ENCODE data around the gene PRKCA. TPM values are rescaled to one million over a fixed set of nuclear protein-coding genes. Genes with fewer than 3 reads are reported as not detected.
A peak's percentile ranks its signal among the peaks of the same experiment; 100 is the strongest.

The PRKCA gene
- total and polyA plus RNA-seq, 2 of the 13 experiments (the other 11 are each of a cell fraction or from before 2014, with no cell fraction given) = 18.5 to 21.5 TPM

DNA sequence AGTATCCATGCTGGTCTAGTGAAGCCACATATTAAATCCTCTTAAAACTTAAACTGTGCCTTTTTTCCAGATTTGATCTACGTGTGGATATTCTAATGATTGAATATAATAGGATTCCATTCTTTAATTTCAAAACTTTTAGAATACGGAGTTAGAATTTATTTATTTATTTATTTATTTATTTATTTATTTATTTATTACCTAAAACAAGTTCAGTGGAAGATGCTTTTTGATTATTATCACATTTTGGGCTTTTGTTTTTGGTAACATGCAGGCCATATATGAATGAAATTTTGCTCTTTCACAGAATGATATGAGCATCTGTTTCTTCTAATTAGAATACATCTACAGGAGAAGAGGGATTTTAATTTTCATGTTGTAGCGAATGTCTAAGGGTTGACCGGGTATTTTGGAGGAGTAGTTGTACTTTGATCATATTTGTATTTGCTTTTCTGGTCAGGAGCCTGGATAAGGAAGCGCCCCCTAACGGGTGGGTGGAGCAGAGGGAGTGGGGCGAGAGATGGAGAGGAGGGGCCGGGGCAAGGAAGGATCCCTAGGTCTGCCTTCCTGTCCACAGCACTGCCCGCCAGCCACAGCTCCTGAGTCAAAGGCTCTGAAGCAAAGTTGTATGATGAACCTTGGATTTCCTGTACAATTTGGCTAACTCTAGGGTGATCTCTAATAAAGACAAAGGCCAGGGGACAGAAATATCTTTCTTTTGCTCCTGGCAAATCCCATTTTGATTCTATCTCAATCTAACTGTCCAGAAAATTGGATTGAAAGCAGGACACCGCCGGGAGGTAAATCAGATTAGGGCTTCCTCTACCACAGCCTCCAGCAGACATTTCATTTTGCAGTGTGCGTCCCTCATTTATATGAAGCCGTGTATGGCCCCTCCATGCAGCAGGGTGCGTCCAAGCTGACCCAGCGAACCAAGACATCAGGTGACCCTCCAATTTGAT, 149.1 kb downstream of the PRKCA start (continued):
- TF ChIP-seq BHLHE40 (IDR thresholded peaks at IDR 0.05; ENCODE audit: low read length) (no peak), YEATS4 (CRISPR knock-in tag; IDR thresholded peaks at IDR 0.05; ENCODE audit: borderline replicate concordance) (peak; percentile 78; the same call in 1 of the 2 replicates), SIX1 (CRISPR knock-in tag; IDR thresholded peaks at IDR 0.05; ENCODE audit: borderline replicate concordance) (no peak), SMAD9 (CRISPR knock-in tag; IDR thresholded peaks at IDR 0.05) (no peak), ZNF24 (IDR thresholded peaks at IDR 0.05) (no peak), ZNF790 (CRISPR knock-in tag; IDR thresholded peaks at IDR 0.05; ENCODE audit: borderline replicate concordance) (no peak), ZNF232 (CRISPR knock-in tag; IDR thresholded peaks at IDR 0.05; ENCODE audit: borderline replicate concordance) (0 out of 2 replicates have a peak, but pooled peaks have one; percentile 79), BRD4 (CRISPR knock-in tag; IDR thresholded peaks at IDR 0.05) (no peak), ZNF274 (CRISPR knock-in tag; IDR thresholded peaks at IDR 0.05) (peak; percentile 75; the same call in 1 of the 2 replicates), ZNF12 (CRISPR knock-in tag; IDR thresholded peaks at IDR 0.05) (no peak), FOXM1 (CRISPR knock-in tag; IDR thresholded peaks at IDR 0.05) (no peak), SP4 (CRISPR knock-in tag; IDR thresholded peaks at IDR 0.05) (no peak), TSC22D2 (CRISPR knock-in tag; IDR thresholded peaks at IDR 0.05; ENCODE audit: borderline replicate concordance) (0 out of 2 replicates have a peak, but pooled peaks have one; percentile 82), ZMAT3 (CRISPR knock-in tag; conservative IDR thresholded peaks at IDR 0.05) (no peak), U2AF1 (optimal IDR thresholded peaks at IDR 0.05; ENCODE audit: low read depth, low read length) (no peak), SOX6 (IDR thresholded peaks at IDR 0.05) (no peak), SOX6 (CRISPR knock-in tag; IDR thresholded peaks at IDR 0.05) (peak; percentile 75)
- TF ChIP-seq, protein P1, sequence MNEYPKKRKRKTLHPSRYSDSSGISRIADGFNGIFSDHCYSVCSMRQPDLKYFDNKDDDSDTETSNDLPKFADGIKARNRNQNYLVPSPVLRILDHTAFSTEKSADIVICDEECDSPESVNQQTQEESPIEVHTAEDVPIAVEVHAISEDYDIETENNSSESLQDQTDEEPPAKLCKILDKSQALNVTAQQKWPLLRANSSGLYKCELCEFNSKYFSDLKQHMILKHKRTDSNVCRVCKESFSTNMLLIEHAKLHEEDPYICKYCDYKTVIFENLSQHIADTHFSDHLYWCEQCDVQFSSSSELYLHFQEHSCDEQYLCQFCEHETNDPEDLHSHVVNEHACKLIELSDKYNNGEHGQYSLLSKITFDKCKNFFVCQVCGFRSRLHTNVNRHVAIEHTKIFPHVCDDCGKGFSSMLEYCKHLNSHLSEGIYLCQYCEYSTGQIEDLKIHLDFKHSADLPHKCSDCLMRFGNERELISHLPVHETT (CRISPR knock-in tag; conservative IDR thresholded peaks at IDR 0.05) = peak; percentile 60; the same call in 1 of the 2 replicates
- TF ChIP-seq, protein P2, sequence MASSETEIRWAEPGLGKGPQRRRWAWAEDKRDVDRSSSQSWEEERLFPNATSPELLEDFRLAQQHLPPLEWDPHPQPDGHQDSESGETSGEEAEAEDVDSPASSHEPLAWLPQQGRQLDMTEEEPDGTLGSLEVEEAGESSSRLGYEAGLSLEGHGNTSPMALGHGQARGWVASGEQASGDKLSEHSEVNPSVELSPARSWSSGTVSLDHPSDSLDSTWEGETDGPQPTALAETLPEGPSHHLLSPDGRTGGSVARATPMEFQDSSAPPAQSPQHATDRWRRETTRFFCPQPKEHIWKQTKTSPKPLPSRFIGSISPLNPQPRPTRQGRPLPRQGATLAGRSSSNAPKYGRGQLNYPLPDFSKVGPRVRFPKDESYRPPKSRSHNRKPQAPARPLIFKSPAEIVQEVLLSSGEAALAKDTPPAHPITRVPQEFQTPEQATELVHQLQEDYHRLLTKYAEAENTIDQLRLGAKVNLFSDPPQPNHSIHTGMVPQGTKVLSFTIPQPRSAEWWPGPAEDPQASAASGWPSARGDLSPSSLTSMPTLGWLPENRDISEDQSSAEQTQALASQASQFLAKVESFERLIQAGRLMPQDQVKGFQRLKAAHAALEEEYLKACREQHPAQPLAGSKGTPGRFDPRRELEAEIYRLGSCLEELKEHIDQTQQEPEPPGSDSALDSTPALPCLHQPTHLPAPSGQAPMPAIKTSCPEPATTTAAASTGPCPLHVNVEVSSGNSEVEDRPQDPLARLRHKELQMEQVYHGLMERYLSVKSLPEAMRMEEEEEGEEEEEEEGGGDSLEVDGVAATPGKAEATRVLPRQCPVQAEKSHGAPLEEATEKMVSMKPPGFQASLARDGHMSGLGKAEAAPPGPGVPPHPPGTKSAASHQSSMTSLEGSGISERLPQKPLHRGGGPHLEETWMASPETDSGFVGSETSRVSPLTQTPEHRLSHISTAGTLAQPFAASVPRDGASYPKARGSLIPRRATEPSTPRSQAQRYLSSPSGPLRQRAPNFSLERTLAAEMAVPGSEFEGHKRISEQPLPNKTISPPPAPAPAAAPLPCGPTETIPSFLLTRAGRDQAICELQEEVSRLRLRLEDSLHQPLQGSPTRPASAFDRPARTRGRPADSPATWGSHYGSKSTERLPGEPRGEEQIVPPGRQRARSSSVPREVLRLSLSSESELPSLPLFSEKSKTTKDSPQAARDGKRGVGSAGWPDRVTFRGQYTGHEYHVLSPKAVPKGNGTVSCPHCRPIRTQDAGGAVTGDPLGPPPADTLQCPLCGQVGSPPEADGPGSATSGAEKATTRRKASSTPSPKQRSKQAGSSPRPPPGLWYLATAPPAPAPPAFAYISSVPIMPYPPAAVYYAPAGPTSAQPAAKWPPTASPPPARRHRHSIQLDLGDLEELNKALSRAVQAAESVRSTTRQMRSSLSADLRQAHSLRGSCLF (CRISPR knock-in tag; IDR thresholded peaks at IDR 0.05; ENCODE audit: borderline replicate concordance) = no peak
- TF ChIP-seq, protein P3, sequence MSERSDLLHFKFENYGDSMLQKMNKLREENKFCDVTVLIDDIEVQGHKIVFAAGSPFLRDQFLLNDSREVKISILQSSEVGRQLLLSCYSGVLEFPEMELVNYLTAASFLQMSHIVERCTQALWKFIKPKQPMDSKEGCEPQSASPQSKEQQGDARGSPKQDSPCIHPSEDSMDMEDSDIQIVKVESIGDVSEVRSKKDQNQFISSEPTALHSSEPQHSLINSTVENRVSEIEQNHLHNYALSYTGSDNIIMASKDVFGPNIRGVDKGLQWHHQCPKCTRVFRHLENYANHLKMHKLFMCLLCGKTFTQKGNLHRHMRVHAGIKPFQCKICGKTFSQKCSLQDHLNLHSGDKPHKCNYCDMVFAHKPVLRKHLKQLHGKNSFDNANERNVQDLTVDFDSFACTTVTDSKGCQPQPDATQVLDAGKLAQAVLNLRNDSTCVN (CRISPR knock-in tag; IDR thresholded peaks at IDR 0.05; ENCODE audit: borderline replicate concordance) = peak; percentile 47; the same call in 1 of the 2 replicates
- TF ChIP-seq, protein P4, sequence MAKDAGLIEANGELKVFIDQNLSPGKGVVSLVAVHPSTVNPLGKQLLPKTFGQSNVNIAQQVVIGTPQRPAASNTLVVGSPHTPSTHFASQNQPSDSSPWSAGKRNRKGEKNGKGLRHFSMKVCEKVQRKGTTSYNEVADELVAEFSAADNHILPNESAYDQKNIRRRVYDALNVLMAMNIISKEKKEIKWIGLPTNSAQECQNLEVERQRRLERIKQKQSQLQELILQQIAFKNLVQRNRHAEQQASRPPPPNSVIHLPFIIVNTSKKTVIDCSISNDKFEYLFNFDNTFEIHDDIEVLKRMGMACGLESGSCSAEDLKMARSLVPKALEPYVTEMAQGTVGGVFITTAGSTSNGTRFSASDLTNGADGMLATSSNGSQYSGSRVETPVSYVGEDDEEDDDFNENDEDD (CRISPR knock-in tag; IDR thresholded peaks at IDR 0.05; ENCODE audit: borderline replicate concordance) = no peak; the same call in 1 of the 2 replicates

Data from HepG2 (cell line).